Transverse colon (tissue), 4 donors: ENCODE results near the gene CACNA2D4.

ENCODE experiments used
- CTCF ChIP-seq, 5 experiments: fragments of 200-600 bp in 3 of 5; fragments of 450-650 bp in 2 of 5; sonication (generic) in 3 of 5; IDR thresholded peaks; 1 replicate in 2 of 5; 2 replicates in 3 of 5; pipeline ENCODE4 v1.5.1; 2016 to 2017; ENCODE audit warnings: antibody characterized with exemption in 5 of 5, inconsistent platforms in 3 of 5, mild to moderate bottlenecking in 2 of 5, moderate library complexity in 1 of 5
- EP300 ChIP-seq: sonication (generic); formaldehyde crosslinking; IDR thresholded peaks from one replicate; pipeline ENCODE4 v1.6.1; 2017; ENCODE audit warnings: antibody characterized with exemption, low read depth
- POLR2A ChIP-seq: fragments of 450-650 bp; IDR thresholded peaks from one replicate; pipeline ENCODE4 v1.6.1; 2016; ENCODE audit warnings: antibody characterized with exemption, mild to moderate bottlenecking, moderate library complexity
- POLR2AphosphoS5 ChIP-seq, 3 donors: sonication (generic); formaldehyde crosslinking; IDR thresholded peaks; one replicate each; pipeline ENCODE4 v1.6.1; 2016; ENCODE audit warnings: antibody characterized with exemption in 3 of 3

GRCh38 chr12:1825382-1826102 lies 92.9 kb downstream of the CACNA2D4 start:
- no peak for TF ChIP-seq POLR2A
- TF ChIP-seq CTCF (IDR thresholded peaks at IDR 0.05): no peak
- no peak for TF ChIP-seq POLR2AphosphoS5 (IDR thresholded peaks at IDR 0.05)
- no peak for TF ChIP-seq EP300
